GM18951 (cell line): ENCODE results near the gene THUMPD3.

ENCODE experiments used
- POLR2A ChIP-seq: IDR thresholded peaks from 4 replicates; pipeline ENCODE4 v1.6.1; 2011; ENCODE audit warnings: mild to moderate bottlenecking; ENCODE audit not compliant: insufficient read length, insufficient read depth; ENCODE audit errors: extremely low read depth
- in situ Hi-C: fragments of 300-500 bp; cut with MboI; formaldehyde crosslinking; loops from one replicate; pipeline ENCODE4 v1.12.0; 2022; ENCODE audit warnings: low sequenced_read_pairs, mixed read lengths, inconsistent platforms; ENCODE audit not compliant: unreplicated experiment

The THUMPD3 gene

DNA sequence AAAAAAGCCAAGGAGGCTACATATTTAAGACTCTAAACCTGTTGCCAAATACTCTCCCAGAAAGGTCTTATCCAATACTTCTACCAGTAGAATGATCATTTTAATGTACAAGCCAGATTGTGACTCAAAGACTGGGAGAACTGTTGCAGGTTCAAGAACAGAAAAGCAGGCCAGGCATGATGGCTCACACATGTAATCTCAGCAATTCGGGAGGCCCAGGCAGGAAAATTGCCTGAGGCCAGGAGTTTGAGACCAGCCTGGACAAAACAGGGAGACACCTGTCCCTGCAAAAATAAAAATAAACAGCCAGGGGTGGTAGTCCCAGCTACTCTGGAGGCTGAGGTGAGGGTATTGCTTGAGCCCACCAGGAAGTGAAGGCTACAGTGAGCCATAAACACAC lies 17.8 kb upstream of the THUMPD3 start:
- no peak for TF ChIP-seq POLR2A
- in situ Hi-C loops: no loop called here

DNA sequence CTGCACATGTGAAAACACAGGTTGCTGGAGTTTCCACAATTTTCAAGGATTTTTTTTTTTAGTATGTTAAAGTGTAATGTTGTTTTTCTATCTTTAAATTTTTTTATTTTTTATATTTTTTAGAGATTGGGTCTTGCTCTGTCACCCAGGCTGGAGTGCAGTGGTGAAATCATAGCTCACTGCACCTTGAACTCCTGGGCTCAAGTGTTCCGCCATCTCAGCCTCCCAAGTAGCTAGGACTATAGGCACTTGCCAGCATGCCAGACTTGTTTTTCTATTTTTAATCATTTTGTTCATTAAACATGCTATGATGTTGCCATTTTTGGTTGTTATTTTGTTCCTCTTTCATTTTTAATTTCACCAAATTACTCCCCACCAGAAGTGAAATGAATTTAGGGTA lies 16.7 kb upstream of the THUMPD3 start:
- in situ Hi-C loops: no loop called here

DNA sequence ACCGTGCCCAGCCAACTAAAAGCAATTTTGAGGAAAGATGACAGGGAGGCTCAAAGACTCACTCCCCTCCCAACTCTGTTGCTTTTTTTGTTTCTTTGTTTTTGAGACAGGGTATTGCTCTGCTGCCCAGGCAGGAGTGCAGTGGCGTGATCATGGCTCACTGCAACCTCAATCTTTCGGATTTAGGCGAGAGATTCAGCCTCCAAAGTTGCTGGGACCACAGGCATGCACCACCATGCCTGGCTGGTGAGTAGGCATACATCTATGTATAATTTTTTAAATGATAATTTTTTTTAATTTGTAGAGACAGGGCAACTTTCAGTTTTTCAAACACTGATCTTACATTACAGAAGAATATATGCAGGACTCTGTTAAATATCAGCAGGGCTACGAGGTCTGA lies 15.8 kb upstream of the THUMPD3 start:
- in situ Hi-C loops: no loop called here
- TF ChIP-seq POLR2A: no peak

More for the DNA sequence above, 16.7 kb upstream of the THUMPD3 start:
- no peak for TF ChIP-seq POLR2A

DNA sequence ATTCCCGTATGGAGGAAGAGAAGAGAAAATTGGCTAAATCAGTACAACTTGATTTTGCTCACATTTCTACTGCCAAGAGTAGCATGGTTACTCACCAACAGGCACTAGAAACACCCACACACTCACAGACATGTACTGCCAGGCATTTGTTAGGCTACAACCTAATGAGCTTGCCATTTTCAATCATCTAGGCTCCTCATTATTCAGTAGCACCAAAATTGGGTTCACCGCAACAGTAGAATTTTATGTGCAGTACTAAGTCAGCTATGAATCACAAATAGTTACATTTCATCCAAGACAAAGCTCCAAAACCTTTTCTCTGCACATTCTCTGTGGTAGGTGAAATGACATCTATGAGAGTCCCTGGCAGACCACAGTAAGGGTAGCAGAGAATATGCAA lies 15.0 kb upstream of the THUMPD3 start:
- in situ Hi-C loops: no loop called here
- no peak for TF ChIP-seq POLR2A

DNA sequence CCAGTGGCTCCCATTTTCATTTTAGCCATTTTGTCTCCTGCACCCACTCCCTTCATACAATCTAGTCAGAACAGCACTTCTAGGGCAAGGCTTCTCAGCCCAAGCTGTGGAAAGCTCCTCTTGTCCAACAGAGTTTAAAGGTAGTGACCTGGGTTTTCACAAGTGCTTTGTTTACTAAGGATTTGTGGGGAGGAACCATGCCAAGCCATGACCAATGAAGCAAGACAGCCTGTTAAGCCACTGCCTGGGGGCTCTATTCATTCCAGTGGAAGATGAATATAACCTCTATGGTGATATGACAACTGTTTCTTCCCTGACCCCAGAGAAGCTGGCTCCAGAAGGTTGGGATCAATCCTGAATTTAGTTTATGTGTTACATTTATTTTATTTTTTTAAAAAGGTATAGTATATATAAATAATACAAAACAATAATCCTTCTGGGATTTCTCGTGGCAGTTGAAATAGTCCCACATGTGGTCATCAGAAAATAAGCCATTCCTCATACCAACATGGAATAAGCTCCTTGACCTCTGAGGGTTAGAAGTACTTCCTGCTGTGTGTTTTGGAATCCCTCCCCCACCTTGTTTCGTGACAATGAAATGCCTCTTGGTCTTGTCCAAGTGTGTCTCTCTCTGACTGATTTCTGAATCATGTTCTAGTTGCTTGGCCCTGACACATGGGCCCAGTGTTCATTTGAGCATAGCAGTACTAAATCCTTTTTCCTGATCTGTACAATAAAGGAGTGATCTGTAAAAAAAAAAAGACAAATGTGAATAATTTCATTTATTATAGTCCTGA lies 13.3 kb upstream of the THUMPD3 start:
- TF ChIP-seq POLR2A: no peak
- in situ Hi-C loops: no loop called here

DNA sequence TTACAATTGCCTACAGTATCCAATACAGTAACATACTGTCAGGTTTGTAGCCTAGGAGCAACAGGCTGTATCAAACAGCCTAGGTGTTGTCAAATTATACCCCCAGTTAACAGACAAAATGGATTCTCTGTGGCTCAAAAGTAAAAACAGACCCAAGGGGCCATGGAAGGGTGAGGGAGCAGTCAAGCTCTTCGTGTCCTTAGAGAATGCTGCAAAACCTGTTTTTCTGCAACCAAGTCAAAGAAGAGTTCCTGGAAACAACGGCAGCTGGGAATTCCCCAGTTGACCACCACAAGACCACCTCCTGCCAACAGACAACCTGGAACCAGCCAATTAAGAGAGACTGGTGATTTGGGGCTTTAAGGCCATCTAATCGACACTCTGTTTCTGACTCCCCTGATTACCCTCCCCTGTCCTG lies 11.1 kb upstream of the THUMPD3 start:
- in situ Hi-C loops: no loop called here
- no peak for TF ChIP-seq POLR2A

DNA sequence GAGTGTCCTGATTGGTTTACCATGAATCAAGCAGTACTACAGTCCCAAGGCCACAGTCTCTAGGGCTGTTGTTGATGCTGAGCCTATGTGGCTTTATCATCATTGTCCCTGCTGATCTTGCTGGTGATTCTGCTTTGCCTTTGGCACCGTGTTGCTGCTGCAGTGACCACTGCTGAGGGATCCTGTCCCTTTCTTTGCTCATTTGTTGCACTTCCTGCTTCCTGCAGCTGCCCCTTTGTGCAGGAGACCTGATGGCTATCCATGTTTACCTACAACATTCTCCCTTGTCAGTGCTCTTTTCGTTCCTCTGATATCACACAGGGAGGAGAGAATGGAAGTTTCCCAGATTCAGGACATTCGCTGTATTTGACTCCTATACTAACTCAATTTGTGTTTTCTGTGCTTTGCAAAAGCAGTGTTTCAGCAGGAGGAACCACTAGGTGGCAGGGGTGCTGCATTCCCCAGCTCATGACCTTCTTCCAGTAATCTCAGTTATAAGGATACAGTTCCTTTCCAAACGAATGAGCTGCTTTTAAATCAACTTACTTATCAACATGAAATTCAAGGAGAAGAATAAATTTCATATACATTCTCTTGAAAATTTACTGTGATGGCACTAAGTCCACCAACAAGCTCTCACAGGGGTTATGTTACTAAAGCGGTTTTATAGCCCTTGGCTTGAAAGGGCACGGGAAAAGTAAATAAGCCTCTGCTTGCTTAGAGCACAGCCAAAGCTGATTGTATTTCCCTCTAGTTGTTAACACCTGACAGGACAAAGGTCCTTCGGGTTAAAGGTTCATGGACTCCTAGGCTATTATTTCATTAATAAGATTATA lies 9.7 kb upstream of the THUMPD3 start:
- TF ChIP-seq POLR2A: no peak

DNA sequence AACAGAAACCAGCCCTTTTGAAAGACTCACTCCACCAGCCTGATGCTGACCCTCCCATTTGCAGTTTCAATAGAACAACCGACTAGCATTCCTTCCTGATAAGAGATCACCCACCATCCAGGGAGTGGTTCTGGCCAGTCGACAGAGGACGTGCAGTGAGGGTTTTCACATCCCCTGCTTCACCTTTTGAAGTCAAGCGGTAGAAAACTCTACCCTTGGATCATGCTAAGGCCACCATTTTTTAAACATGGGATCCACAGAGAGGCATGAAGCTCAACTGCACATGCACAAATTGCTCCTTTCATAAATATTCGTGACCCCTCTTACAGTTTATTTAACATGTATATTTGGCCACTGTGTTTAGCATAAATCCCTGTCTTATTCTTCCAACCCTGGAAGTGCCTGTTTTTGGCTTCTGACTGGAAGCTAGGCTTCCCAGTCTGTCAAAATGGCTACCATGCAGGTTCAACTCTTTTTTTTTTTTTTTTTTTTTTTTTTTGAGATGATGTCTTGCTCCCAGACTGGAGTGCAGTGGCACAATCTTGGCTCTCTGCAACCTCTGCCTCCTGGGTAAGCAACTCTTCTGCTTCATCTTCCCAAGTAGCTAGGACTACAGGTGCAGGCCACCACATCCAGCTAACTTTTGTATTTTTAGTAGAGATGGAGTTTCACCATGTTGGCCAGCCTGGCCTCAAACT lies 1.0 kb upstream of the THUMPD3 start:
- in situ Hi-C loops: no loop called here

More for the DNA sequence above, 9.7 kb upstream of the THUMPD3 start:
- in situ Hi-C loops: no loop called here

DNA sequence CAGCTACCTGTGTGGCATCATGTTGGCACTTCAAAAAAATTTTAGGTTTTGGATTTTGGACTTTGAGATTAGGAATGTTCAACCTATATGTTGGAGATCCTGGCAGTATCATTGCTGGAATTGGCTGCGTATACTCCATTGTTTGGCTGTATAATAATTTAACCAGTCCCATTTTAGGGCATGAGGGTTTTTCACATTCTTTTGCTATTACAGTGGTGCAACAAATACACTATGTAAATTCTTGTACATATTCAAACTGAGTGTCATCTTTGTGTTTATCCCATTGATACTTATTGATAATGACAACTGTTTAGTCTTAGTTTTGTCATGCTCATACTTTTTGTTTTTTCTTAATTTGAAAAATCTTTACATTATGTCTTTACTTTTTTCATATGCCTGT lies 6.7 kb downstream of the THUMPD3 start:
- no peak for TF ChIP-seq POLR2A
- in situ Hi-C loops: no loop called here

More for the DNA sequence above, 1.0 kb upstream of the THUMPD3 start:
- TF ChIP-seq POLR2A: no peak

DNA sequence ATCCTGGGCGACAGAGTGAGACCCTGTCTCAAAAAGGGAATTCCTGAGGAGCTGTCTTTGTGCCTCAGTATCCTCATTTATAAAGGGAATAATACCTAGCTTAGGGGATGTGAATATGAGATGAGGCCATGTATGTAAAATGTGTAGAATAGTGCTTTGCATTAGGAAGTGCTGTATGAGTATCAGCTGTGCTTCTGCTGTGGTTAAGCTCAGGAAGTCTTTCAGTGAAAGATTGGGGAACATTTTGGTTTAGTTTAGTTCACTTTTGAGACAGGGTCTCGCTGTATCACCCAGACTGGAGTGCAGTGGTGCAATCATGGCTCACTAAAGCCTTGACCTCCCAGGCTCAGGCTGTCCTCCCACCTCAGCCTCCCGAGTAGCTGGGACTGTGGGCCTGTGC lies 10.6 kb downstream of the THUMPD3 start:
- in situ Hi-C loops: no loop called here
- no peak for TF ChIP-seq POLR2A

DNA sequence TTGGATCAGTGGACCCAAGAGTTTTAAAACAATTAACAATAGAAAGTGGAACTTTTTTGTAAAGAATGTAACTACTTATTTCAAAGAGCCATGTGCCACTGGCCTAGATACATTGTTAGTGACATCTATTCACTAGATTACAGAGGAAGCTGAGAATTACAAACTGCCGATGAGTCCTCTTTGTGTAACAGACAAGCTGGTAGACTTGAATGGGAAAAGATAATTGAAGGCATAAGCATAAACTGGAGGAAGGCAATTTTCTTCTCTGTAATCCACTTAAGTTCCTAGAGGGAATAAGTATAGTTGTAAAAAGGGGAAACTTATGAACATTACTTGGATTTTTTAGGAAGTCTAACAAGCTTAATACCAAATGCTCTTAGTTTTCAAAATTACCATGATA lies 15.1 kb downstream of the THUMPD3 start:
- in situ Hi-C loops: no loop called here
- TF ChIP-seq POLR2A: no peak

DNA sequence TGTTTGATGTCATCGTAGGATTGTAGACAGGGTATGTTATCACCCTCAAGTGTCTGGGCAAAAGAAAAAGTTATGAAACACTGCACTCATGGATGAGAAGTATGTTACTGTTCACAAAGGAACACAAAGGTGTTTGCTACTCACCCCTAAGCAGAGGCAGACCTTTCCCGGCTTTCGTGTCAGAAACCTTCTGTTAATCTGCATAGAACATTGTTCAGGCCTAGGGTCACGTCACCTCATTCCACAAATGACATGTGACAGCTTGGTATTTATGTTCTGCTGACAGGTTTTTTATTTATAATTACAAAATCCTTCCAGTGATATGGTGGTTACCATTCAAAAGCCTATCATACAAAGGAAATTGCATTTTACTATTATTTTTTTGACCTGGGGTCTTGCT lies 16.5 kb downstream of the THUMPD3 start:
- in situ Hi-C loops: no loop called here

DNA sequence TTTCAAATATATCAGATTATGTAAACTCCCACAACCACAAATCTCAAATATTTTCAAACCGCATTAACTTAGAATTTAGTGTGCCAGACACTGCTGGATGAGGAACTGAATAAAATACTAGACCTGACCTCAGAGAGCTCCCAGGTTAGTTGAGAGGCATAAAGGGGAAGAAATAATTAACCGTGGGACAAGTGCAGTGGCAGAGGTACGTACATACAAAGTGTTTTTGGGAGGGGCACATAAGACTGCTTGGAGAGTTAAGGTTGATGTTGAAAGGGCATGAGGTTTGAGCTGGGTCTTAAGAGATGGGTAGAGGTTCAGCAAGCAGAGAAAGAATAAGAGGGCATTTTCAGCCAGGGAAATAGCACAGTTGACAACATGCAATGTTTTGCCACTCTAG lies 17.2 kb downstream of the THUMPD3 start:
- no peak for TF ChIP-seq POLR2A

More for the DNA sequence above, 16.5 kb downstream of the THUMPD3 start:
- no peak for TF ChIP-seq POLR2A

DNA sequence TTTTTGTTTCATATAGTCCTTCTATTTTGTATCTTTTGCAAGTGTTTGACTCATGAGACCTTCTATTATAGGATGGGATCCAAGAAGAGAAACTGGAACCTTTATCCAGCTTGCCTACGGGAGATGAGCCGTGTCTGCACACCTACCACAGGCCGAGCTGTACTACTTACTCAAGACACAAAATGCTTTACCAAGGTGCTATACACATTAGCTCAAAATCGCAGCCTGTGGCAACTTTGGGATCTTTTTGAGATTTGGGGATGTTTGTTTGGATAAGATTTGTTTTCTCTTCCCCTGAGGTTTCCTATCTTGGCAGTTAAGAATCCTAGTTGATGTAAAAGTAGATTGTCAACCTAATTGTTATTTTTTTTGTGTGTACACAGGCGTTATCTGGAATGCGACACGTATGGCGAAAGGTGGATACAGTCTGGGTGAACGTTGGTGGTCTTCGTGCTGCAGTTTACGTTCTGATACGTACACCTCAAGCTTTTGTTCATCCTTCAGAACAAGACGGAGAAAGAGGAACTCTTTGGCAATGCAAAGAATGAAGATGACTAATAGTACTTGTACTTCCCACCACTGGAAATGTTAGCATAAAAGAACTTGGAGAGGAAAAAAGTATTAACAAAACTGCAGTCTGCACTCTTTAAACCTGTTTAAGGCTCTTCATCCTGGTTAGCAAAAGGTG lies 21.4 kb downstream of the THUMPD3 start:
- no peak for TF ChIP-seq POLR2A
- in situ Hi-C loops: no loop called here

More for the DNA sequence above, 17.2 kb downstream of the THUMPD3 start:
- in situ Hi-C loops: no loop called here
